Frontal cortex (tissue), 4 donors: ENCODE results near the gene ABRACL. TPM values are rescaled to one million over a fixed set of nuclear protein-coding genes. Genes with fewer than 3 reads are reported as not detected.
A peak's percentile ranks its signal among the peaks of the same experiment; 100 is the strongest.
"Not testable (repeated sequence)": the region's sequence is repeated elsewhere in the genome, so short reads cannot be mapped to it uniquely, and the experiment has no call there.

Experiments used
- DNase-seq, 2 donors: peaks; one replicate each; pipeline ENCODE4 v3.0.0; 2012; ENCODE audit warnings: low spot score in 2 of 2
- FAIRE-seq: peaks from 2 replicates; lab custom pipeline; 2012; peaks lifted over from hg19 to GRCh38; lab: Jason Lieb, UNC
- total RNA-seq: library from RNA; depleted of rRNA; stranded (reverse); fragments of >200 nt; gene quantifications from one replicate; pipeline ENCODE4 v1.2.3, GENCODE V29; 2014
- donor health status: control.
- donor health status: control.
- donor health status: control.

Gene ABRACL
- total RNA-seq = 55.4 TPM

DNA sequence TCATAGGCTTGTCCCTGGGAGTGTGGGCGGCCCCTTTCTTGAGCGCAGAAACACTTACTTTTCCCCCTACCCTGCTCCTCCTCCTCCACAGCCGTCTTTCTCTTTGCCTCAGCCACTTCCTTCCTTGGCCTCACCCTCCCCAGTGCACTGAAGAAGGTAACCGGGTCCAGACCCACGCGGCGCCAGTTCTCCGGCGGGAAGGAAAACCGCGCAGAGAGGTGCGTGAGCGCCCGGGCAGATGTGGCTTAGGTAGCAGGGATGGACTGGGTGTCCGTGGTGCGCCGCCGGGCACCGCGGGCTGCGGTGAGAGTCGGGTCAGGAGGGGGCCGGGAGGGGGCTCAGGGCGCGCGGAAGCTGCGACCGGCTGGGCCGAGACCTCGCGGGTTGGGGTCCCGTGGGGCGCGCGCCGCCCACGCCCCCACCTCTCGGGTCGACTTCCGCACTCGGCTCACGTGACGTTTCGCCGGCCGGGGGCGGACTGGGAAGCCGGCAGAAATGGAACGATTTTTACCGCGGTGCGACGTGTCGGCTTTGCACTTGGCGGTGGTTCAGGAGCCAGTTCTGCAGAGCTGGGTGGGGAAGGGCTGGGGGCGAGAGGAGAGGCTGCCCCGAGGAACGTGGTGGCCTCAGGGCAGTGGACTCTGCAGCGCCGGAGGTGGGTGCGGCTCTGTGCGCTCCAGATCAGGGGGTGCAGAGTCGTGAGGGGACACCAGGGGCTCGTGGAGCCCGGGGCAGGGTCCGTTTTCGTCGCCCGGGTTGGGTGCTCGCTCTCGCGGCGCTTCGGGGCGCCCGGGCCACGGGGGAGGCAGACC is at the start of gene ABRACL:
ABRACL (plus strand) TSS at position 88 of the 812 bp plus-strand sequence. CDS start 5,416 bp downstream, outside the sequence.
- no peak for FAIRE-seq
- peak; percentile 60 to 65 for DNase-seq

DNA sequence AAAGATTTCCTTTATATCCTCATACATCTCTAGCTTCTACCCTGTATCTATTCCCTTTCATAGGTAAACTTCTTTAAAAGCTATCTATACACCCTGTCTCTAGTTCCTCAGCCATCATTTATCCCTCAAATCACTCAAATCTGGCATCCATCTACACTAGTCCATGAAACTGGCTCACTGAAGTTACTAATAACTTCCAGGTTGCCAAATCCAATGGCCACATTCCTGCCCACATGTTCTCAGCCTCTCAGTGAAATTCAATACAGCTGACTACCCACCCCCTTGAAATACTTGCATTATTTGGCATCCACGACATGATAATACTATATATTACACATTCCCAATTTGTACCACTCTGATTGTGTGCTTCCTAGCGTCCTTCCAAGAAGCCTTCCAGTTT is 49.2 kb upstream of the ABRACL start:
- no peak for FAIRE-seq
- no peak for DNase-seq

DNA sequence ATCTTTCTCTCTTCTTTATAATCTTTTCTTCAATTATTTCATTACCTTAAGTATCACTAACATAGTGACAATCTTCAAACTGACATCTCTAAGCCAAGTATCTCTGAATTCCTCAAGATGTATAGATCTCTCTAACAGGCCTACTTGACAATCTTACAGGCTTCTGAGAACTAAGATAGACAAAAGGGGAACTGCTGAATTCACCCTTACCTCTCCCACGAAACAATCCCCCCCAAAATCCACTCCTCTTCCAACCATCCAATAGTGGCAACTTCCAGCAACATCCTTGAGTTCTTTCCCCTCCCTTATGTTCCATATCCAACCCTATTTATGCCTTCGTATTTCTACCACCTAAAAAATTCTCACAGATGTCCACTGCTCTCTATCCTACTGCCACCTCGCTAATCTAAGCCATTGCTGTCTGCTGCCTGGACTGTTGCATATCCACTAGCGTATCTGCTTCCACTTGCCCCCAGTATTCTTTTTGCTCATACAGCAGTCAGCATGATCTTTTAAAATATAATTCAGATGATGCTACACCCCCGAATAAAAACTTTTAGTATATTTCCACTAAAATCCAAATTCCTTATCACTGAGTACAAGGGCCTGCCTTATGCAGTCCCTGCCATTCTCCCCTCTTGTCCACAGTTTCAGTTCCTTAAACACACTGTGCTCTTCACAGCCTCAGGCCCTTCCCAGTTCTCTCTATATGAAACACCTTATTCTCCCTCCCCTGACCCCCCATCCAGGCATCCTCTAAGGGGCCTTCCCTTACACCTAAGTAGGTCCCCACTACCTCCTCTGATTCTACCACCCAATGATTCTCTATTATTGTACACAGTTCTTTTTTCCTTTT is 48.5 kb upstream of the ABRACL start:
- no peak for DNase-seq
- no peak for FAIRE-seq

DNA sequence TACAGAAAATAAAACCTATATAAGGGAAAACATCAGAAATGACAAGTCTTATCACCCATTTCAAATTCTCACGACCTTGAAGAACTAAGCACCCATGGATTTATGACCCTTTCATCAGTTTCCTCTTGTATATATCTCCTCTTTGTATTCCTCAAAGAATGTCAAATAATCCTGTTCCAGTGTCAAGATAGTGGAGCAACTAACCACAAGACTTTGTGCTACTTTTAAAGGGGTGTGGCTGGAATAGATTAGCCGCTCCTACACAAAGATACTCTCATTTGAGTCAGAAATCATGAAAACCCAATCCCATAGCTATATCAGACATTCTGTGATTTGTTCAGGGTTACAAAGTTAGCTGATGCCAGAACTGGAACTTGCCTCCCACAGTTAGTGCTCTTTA is 47.1 kb upstream of the ABRACL start:
- DNase-seq (no peak), FAIRE-seq (no peak)

GRCh38 chr6:138986578-138986977 is 42.0 kb upstream of the ABRACL start:
- DNase-seq (no peak), FAIRE-seq (no peak)

- DNase-seq = peak in 1 of 2 donors; percentile 24
- FAIRE-seq = no peak
Measured at GRCh38 chr6:138987080-138987642, 41.4 kb upstream of the ABRACL start.

- DNase-seq = peak; percentile 91 to 92
- FAIRE-seq = no peak
Measured at GRCh38 chr6:138987643-138988468, 40.7 kb upstream of the ABRACL start, which contains the start of gene REPS1. TSS of gene REPS1 (minus strand) at chr6:138988253. CDS start at chr6:138987682, 571 bp downstream.

- no peak for FAIRE-seq
- DNase-seq = no peak
Measured at GRCh38 chr6:138988469-138988834, 40.1 kb upstream of the ABRACL start.

DNA sequence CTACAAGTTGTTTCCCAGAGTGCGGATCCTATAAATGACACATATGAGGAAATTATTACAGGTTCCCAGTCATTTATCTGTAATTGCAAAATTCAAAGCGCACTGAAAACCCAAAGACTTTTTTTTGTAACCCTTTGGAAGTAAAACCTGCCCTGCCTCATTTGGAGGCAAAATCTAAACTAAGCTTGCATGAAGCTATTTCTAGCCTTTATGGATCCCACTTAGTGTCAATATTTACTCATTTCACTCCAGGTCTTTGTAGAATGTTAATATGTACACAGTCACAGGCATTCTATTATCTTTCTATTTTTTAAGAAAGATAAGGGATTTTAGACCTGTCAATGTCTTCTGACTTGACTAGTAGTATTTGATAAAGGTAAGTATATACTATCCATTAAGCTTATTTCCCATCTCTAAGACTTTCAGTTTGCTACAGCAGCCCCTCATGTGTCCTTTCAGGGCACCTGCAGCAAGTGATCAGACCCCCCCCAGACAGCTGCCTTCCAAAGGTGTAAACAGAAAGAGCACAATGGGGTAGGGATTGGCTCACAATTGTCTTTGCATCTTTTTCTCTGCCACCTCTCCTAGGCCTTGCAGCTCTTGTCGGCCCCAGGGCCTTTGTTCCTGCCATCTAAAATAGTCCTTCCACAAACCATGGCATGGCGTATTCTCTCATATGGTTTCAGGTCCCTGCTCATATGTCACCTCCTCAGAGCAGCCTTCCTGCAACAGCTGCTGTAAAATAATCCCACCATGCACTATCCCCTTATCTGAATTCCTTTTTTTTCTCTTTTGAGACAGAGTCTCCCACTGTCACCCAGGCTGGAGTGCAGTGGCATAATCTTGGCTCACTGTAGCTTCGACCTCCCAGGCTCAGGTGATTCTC is 39.2 kb upstream of the ABRACL start:
- no peak for FAIRE-seq
- DNase-seq = no peak

DNA sequence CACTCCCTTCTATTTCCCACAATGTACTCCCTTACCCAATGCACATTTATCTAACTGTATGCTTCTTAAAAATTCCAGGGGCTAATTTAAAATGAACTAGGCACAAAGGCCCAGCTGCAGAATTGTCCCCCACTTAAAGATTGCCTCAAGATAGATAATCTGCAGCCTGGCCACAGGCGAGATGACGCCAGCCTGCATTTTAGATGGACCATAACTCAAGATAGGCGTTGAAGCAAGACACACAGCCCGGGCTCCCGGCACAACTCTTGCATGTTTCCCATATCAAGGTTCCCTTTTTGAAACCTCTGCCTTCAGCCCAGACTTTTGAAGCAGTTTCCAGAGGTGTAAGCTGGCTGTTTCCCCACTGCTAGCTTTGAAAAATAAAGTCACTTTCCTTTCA is 37.3 kb upstream of the ABRACL start:
- no peak for FAIRE-seq

GRCh38 chr6:138992965-138993364 is 35.6 kb upstream of the ABRACL start:
- FAIRE-seq, DNase-seq: not testable (repeated sequence)

More for the DNA sequence above, 37.3 kb upstream of the ABRACL start:
- no peak for DNase-seq

DNA sequence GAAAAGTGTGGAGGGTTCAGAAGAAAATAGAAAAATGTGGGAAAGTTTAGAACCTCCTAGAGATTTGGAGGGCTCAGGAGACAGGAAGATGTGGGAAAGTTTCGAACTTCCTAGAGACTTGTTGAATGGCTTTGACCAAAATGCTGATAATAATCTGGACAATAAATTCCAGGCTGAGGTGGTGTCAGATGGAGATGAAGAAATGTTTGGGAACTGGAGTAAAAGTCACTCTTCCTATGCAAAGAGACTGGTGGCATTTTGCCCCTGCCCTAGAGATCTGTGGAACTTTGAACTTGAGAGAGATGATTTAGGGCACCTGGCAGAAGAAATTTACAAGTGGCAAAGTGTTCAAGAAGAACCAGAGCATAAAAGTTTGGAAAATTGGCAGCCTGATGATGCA is 35.1 kb upstream of the ABRACL start:
- not testable (repeated sequence) for DNase-seq, FAIRE-seq

DNA sequence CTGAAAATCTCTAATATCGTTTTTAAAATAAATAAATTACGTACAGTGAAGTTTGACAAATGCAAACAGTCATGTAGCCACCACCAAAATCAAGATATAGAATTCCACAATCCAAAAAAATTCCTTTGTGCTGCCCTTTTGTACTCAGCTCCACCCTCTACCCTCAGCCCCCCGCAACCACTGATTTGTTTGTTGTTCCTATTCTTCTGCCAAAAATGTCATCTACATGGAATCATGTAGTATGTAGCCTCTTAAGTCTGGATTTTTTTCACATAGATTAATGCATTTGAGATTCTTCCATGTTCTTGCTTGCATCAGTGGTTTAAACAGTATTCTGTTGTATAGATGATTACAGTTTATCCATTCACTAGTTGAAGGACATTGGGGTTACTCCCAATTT is 32.0 kb upstream of the ABRACL start:
- no peak for DNase-seq
- no peak for FAIRE-seq

DNA sequence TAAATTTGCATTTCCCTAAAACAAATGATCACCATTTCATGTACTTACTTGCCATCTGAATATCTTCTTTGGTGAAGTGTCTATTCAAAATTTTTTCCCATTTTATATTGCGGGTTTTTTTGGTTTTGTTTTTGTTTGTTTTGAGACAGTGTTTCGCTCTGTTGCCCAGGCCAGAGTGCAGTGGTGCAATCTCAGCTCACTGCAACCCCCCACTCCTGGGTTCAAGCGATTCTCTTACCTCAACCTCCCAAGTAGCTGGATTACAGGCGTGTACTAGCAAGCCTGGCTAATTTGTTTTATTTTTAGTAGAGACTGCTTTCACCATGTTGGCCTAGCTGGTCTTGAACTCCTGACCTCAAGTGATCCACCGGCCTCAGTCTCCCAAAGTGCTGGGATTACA is 31.4 kb upstream of the ABRACL start:
- FAIRE-seq = no peak
- DNase-seq = no peak

DNA sequence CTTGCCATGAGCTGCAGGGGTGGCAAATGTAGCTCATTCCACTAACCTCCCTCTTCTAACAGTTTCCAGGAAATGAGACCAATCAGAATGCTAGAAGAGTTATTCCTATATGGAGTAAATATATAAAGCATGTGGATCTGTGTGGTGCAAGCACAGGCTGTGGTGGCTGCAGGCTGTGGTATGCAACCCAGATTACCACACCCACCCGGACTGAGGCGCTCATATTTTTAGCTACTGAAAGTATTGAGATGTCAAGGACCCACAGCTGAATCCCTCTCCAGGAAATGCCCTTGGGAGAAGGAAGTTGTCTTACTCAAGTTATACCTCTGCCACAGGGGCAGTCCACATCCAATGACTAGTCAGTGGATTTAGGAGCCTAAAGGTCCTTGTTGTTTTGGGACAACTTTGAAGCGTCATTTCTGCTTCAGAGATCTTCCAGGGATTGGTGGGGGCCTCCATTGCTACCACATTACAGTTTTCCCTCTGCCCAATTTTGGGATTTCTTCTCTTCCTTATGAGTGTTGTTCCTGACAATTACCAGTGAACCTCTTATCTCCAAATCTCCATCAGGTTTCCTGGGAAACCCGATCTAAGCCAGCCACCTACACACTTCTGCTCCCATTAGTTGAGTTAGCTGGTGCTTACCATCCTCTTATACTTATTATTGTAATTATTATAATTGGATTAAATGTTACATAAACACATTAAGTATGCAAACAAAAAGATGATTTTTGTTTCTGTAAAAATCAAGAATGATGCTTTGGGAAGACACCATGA is 28.4 kb upstream of the ABRACL start:
- DNase-seq = no peak
- no peak for FAIRE-seq

DNA sequence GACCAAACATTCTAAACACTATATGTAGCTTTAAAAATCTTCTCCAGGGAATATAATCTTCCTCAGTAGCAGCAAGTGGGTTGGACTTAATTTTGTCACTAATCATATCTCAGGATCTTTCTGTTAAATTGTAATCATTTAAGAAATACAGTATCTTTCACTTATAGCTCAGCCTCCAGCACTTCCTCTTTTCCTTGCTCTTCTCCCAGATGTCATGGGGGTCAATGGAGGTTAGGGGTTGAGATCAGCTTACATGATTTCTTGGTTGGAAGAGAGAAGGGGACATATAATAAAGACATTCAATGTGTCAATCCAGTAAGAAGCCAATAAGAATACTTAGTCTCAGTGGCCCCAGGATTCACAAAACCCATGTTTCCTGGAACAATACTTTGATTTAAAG is 24.8 kb upstream of the ABRACL start:
- FAIRE-seq (no peak), DNase-seq (no peak)

- FAIRE-seq = no peak
- DNase-seq = no peak
Measured at GRCh38 chr6:139006477-139006876, 22.1 kb upstream of the ABRACL start.

GRCh38 chr6:139007428-139007827 is 21.1 kb upstream of the ABRACL start:
- FAIRE-seq = no peak
- DNase-seq = no peak
